T1000 (cell line): ENCODE data around the gene RAB17.
"Not testable (repeated sequence)": the region's sequence is repeated elsewhere in the genome, so short reads cannot be mapped to it uniquely, and the experiment has no call there.

Experiments used
- DNase-seq: peaks from one replicate; lab custom pipeline; 2025; ENCODE audit warnings: mixed read lengths; lab: John Stamatoyannopoulos, UW

Gene RAB17

DNA sequence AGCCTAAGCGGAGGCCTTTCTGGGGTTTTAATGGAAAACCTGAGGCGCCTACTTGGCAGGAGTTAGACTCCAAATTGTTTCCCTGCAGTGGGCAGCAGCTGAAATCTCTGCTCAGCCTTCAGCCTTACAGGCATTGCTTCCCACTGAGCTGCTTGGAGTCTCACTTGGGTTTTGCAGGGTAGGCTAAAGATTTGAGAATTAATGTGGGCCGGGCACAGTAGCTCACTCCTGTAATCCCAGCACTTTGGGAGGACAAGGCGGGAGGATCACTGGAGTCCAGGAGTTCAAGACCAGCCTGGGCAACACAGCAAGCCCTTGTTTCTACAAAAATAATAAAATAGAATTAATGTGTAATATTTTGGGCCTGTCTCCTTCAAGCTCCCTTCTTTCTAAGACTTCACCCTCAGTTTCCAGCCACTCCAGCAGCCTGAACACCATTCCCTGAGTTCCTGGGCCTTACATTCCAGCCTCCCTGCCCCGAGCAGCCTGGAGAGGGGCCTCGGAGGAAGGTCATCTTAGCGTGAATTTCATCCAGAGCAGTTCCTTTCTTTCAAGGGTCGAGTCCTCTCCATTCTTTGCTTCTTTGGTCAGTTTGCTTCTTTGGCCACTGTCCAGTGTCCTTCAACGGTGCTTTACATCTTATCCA lies 9.1 kb upstream of the RAB17 start:
- DNase-seq = no peak

GRCh38 chr2:237598468-237599208 lies 8.1 kb upstream of the RAB17 start:
- no peak for DNase-seq

DNA sequence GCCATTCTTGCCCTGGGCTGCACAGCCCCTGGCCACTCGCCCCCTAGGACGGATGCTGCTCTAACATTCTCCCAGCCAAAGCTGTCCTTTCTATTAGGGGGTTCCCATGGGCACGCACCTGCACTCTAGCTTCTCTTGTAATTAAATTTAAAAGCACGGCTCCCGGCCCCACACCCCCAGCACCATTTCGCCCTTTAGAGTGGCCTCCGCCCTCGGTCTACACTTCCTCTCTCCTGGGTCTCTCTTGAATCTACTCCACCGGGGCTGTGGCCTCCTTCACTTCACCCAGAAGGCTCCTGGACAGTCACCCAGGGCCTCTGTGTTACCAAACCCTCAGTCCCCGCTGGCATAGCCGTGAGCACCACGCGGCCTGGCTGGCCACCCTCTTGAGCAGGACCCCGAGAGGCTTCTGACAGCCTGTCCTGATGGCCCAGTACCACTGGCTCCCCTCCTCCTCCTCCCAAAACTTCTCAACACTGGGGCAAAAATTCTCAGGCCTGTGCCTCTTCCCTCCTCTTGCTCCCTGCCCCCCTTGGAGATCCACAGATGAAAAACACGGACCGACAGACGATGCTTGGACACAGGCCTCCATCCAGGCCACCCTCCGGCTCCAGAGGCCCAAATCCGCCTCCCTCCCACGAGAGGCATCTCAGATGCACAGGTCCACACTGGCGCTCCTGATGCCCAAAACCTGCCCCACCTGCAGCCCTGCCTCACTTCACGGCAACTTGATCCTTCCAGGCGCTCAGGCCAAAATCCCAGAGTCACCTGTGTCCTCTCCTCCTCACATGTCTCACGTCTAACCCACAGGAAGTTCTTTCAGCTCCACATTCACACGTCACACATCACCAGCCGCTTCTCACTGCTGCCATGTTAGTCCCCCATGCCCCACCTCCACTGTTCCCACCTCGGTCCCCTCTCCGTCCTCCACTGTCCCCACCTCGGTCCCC lies 6.9 kb upstream of the RAB17 start:
- no peak for DNase-seq

GRCh38 chr2:237596520-237597195 lies 6.1 kb upstream of the RAB17 start:
- DNase-seq = no peak

DNA sequence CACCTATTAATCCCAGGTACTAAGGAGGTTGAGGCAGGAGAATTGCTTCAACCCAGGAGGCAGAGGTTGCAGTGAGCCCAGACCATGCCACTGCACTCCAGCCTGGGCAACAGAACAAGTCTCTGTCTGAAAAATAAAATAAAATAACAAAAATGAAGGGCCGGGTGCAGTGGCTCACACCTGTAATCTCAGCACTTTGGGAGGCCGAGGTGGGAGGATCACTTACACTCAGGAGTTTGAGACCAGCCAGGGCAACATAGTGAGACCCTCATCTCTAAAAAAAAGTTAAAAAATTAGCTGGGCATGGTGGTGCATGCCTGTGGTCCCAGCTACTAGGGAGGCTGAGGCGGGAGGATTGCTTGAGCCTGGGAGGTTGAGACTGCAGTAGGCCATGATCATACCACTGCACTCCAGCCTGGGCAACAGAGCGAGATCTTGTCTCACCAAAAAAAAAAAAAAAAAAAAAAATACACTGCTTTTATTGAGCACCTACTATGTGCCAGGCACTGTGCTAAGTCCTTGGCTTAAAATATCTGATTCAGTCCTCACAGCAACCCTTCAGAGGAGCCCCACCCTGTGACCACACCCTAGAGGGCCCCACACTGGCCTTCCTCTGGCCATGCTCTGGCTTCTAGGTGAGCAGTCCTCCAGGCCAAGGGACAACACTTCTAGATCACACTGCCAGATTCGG lies 5.4 kb upstream of the RAB17 start:
- DNase-seq = not testable (repeated sequence)

GRCh38 chr2:237594514-237594871 lies 4.0 kb upstream of the RAB17 start:
- DNase-seq = no peak

DNA sequence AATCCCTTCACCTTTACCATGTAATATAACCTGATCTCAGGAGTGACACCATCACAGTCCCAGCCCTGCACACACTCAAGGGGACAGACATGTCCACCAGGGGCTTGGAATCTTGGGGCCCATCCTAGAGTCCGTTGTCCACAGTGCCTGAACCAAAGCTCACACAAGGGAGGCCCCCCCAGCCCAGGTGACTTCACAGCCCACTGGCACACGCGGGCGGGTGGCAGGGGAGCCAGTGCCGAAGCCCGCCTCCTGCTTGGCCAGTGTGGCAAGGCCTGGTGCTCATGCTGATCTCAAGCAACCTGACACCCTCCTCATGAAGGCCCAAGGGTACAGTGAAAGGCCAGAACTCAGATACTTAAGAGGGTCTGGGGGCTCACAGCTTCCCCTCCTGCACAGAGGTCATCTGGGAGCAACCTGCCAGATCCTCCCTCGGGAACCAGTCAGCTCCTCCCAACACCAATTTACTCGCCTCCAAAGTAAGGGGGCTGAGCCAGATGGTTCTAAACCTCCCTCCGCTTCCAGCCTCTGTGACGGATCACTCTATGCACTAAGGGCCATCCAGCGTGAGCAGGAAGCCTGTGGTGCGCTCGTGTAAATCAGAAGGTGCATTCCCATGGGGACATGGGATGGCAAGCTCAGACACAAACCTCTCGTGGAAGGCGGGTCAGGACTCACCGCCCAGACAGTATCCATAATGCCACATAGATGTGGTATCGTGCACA lies 3.2 kb upstream of the RAB17 start:
- no peak for DNase-seq

- DNase-seq = no peak
Observed at GRCh38 chr2:237593036-237593435, 2.5 kb upstream of the RAB17 start.

DNA sequence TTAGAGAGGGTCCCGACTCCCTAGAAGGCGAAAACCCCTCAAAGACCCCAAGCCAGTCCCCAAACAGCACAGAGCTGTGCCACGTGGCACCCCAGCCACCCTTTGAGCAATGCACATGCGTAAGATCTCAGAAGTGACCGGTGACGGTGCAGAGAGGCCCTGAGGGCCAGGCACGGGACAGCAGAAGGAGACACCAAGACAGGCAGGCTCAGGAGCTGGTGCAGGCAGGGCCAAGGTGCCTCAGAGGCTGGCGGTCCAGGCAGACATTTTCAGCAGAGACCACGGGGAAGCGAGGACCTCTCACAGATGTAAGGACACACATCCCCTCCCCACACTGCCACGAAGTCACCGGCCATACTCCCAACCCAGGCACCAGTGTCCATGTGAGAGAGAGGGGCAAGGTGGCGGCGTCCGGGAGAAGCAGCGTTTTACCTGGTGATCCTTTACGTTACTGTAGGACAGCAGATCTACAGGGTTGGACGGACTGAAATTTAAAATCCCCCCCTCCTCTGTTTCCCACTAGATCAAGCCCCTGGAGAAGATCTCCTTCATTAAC lies 2.0 kb upstream of the RAB17 start:
- DNase-seq = no peak

GRCh38 chr2:237591141-237591881 lies 777 bp upstream of the RAB17 start:
- no peak for DNase-seq

DNA sequence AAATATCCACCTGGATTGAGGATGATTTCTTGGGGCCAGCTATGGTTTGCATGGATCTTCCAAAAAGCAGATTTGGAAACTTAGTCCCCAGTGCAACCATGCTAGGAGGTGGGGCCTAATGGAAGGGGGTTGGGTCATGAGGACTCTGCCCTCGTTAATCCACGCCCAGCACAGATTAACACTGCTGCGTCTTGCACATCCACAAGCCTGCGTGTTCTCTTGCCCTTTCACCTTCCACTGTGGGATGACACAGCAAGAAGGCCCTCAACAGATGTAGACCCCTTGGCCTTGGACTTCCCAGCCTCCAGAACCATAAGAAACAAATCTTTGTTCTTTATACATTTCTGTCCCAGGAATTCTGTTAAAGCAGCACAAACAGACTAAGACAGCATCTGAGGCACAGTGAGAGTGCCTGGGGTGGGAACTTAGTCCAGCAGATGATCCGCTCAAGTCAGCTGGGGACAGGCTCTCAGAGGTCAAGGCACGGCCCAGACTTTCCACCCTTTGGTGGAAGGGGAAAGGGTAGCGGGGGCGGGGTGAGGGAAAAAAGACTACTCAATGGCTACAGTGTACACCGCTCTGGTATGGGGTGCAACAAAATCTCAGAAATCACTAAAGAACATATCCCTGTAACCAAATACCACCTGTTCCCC lies 2.4 kb downstream of the RAB17 start:
- DNase-seq = no peak

DNA sequence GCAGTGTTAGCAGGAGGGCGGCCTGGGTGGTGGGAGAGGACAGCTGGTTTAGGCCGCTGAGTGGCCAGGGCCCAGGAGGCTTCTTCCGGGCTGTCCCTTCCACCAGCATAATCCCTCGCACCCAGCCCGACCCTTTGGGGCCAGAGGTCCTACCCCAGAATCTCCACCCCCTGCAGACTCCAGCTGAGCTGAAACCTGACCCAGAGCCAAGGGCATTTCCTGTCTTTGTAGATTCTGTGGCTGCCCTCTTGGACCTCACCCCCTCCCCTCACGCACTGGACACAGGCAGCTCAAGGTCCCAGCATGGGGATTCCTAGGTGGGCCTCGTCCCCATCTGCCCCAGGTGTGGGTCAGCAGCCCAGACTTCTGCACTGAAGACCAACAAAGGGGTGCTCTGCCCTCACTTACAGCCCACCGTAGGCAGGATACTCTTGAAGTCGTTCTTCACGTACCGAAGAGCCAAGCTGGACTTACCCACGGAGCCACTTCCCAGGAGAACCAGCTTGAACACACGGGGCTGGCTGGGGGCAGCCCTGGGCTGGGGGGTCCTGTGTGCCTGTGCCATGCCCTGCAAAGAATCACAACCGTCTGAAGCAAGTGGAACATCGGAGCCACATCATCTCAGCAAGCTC lies 4.8 kb downstream of the RAB17 start:
- no peak for DNase-seq

GRCh38 chr2:237583385-237584295 lies 6.9 kb downstream of the RAB17 start:
- DNase-seq = no peak

DNA sequence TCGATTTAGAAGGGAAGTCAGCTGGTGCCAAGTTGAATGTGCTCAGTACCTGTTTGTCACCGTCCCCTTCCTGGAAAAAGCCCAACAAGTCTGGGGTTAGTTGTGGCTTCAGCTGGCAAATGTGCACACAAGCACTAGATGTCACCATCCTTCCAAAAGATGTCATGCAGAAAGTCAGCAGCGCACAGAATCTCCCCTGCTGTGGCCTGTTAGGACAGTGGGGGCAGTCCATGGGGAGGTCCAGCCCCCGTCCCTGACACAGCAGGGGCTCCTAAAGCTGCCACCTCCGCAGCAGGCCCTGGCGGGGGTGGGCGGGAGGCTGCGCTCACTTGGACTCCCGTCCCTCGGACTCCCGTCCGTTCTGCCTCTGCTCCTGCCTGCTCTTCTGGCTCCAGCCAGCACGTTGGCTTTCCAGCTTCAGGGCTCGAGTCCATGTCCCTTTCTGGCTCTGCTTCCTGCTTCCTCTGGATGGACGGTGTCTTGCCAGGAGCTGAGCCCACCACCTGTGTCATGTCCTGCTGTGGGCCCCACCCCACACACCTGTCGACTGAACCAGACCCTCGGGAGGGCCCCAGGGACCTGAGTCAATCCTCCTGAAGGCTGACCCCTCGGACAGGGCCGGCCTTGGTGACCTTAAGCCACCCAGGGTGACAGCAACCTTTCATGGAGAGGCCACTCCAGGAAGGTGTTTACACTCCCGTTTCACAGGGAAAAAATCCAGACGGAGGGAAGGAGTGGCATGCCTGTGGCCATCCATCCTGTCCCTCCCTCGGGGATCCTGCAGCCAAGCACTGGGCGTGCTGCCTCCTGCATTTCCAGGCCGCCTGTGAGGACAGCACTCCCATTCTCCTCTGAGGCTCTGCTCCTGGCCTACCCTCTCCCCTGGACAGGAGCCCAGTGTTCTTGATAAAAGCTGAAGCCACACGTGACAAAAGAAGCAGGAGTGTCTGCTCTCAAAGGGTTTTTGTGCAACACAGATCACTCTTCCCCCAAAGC lies 8.5 kb downstream of the RAB17 start:
- DNase-seq = no peak

DNA sequence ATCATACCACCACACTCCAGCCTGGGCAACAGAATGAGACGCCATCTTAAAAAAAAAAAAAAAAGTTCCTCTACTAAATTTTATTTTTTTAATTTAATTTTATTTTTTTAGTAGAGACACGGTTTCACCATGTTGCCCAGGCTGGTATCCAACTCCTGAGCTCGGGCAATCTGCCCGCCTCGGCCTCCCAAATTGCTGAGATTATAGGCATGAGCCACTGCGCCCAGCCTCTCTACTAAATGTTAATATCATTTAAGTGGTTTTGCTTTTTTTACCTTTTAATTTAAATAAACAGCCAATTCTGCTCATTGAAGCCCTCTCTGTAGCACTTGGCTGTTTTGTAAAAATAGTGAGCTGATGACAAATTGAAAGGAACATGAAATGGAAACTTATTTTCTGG lies 9.2 kb downstream of the RAB17 start:
- no peak for DNase-seq
